Glomerular endothelial cell (primary cell): Measurements from ENCODE around the gene ARHGEF17. TPM values are rescaled to one million over a fixed set of nuclear protein-coding genes. Genes with fewer than 3 reads are reported as not detected.

Source experiments
- DNase-seq: peaks from one replicate; pipeline ENCODE4 v3.0.0-alpha.2; 2011; ENCODE audit warnings: low read depth, low spot score; ENCODE audit errors: extremely low read depth
- total RNA-seq: library from RNA; depleted of rRNA; stranded (reverse); fragments of >200 nt; gene quantifications from 2 replicates; pipeline ENCODE4 v1.2.3, GENCODE V29; 2015

ARHGEF17 gene
- total RNA-seq, 1 donor from 2014 or later, result 98.5 TPM

DNA sequence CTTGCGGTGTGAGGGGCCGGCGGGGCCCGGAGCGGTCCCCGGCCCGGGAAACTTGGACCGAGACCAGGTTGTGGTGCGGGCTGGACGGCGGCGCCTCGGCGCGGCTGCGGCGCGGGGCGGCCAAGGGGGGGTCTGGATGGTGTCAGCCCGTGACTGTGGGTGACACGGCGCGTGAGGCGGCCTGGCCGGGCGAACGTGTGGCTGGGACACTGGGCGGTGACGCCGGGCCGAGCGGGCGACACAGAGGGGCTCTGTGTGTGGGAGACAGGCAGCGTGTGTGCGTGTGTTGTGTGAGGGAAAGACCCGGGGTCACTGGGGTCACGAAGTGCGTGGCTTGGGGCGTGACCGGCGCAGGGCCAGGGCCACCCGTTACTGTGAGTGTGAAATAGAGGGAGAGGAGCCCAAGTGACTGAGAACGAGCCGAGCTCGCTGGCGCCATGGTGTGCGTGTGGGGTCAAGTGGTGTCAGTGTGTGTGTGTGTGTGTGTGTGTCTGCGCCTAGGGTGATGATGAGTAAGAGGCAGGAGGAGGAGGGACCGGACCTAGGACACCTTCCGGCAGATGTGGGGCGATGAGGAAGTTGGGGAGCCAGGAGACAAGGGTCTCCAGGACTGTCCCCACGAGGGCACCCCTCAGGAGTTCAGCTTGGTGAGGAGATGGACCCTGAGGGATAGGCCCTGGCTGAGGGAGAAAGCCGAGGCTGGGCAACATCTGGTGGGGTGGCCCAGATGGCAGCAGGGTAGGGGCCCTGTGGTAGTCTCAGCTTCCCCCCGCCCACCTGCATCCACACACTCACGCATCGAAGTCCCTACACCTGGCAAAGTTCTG, 68.9 kb downstream of the ARHGEF17 start:
- DNase-seq, result no peak

DNA sequence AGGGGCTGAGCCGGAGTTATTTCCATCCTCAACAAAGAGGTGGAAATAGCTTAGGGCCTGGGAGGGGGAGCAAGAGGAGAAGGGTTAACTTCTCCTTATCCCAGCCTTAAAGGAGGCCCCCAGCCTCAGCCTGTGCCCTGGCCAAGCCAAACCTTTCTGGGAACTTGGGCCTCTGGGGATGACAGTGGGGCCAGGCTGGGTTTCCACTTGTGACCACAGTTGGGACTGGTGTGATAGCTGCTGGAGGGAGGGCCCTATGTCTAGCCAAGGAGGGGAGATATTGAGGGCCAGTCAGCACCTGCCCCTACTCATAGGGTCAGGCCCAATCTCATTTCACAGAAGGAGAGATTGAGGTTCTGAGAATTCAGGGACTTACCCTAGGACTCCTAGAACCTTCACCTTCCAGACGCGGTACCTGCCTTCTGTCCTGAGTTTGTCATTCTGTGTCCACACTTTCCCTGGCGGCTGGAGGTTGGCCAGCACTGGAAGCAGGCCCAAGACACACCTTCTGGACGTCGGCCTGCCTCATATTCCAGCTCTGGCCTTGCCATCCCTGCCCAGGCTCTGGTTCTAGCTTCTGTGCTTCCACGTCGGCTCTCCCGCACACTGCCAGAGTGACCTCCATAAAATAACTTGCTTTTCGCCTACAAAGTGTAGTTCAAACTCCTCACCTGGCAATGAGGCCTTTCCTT, 71.3 kb downstream of the ARHGEF17 start:
- DNase-seq, result no peak

DNA sequence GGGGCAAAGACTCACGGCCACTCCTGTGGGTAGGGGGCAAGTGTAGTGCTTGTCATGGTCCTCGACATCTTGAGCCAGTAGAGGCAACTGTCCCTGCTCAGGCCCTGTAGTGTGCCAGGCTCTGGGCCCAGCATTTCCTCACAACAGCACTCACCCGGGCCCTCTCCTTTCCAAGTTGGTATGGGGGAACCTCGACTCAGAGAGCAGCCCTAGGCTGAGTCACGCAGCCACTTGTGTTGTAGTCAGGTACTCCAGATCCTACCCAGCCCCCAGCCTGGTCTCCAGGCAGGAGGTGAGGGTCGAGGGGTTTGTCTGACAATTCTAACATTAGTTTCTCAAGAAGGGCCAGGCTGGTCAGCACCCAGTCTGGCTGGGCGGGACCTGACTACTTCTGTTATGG, 72.3 kb downstream of the ARHGEF17 start:
- DNase-seq, result no peak

DNA sequence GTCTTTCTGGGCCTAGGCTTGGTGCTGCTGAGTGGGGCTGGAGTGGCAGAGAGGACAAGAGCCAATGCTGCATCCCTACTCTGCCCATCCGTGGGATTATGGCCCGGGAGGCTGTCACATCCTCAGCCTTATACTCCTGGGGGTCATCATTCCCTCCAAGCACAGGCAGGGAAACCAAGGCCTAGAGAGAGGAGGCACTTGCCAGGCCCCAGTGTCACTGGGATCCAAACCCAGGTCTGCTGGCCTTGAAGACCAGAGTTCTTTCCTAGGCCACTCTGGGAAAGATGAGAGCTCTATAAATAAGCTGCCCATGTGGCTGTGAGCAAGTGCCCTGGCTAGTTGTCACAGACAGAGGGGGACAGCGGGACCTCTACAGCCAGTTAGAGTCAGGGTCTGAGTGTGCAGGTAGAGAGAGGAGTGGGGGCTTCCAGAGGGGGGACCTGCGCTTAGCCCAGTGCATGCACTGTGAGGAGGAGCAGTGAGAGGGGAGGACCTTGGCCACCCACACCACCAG, 72.9 kb downstream of the ARHGEF17 start:
- DNase-seq, result no peak

DNA sequence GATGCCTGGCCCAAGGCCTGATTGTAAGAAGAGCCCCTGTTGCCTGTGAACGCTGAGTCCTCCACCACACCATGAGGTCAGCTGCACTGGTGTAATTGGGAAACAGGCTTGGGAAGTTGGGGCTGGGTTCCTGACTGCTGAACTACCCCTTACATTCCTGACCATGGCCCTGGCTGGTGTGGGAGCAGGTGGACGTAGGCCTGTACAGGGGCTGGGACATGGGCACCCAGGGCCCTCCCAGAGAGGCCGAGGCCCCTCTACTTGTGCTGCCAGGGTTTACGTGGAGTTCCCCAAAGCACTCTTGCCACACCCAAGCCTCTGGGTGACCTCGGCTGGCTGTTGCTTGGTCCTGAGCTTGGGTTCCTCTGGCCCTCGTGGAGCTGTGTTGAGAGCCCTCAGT, 73.5 kb downstream of the ARHGEF17 start:
- DNase-seq, result no peak

DNA sequence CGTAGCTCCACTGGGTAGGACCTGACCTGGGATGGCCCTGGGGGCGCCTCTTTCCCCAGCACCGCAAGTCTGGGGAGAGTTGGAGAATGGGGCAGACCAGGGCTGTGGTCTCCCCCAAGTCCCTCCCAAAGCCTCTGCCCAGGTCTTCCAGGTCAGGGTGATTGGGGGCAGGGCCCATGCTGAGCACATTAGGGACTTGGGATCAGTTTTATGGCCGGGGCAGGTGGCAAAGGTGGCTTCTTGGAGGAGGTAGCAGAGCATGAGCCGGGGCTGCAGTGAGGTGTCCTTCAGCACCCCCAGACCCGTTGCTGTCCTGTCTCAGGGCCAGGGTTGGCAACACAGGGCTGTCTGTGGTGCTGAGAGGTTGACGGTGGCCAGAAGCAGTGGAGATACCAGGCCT, 74.1 kb downstream of the ARHGEF17 start:
- DNase-seq, result no peak

DNA sequence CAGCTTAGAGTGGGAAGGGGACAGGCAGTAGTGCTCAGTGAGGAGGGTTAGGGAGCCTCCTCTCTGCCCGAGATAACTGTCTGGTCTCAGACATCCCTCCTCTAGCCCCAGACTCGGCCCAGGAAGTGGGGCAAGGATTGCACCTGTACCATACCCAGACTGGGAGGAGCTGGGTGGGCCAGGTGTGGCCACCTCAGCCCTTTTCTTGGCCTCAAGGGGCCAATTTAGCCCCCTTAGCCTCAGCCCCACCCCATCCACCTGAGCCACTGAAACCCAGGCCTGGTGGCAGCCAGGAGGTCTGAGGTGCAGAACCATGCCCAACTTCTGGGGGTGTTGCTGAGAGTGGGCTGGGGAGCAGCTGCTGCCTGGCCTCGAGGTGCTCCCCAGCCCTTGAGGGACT, 74.7 kb downstream of the ARHGEF17 start:
- no peak for DNase-seq

DNA sequence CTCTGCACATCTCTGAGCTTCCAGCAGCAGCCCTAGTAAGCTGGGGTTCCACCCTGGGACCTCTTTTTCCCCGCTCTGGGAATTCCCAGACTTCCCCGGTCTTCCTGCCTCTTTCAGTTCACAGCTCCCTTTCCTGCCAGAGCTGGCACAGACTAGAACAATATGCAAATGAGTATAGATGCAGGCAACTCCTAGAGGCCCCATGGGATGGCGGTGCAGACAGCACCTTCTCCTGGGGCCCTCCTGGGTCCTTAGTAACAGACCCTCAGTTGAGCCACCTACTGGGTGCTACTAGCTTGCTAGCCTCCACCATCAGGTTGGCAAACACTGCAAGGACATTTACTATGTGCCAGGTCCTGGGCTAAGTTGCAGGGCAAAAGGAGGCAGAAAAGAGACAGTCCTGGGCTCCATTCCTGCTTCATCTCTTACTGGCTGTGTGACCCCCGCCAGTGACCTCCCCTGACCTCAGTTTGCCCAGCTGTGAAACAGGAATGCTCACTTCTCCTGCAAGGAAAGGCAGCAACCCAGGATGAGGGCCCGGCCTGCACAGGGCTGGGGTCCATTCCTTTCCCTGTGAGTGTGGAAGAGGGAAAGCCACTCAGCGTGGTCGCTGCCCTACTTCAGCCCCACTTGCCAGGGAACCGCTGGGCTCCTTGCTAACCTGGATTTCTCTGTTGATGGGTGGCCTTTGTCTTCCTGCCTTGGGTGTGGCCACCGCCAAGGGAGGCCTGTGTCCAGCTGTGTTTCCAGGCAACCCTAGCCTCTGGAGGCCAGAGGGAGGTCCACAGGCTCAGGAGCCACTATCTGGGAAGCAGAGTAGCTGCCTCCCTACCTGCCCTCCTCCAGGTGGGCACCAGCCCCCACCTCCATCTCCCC, 75.4 kb downstream of the ARHGEF17 start:
- DNase-seq, result no peak

DNA sequence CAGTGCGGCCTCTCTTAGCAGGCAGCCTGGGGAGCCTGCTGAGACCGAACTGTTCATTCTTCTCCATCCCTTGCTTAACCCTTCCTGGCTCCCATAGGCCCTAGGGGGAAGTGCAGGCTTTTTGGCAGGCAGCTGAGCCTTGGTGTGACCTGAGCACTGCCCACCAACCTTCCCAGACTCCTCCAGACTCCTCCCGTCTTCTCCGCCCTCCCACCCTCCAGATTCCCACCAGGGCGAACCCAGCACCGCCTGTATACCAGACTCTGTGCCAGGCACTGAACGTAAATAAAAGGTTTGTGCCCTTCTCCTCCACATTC, 76.0 kb downstream of the ARHGEF17 start:
- DNase-seq, result no peak

DNA sequence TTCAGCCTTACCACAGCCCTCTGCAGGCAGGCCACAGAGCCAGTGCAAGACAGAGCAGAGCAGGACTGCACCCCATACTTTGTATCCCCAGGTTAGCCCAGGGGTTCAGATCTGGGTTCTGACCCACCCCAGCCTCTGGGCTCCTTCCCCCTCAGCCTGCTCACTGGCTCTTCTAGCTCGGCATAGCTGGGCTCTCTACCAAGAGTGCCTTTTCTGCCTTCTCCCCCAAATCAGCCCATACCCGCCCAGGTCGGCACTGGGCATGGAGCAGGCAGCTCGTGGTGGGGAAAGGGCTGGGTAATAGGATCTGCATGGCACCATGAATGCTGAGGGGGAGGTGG, 76.4 kb downstream of the ARHGEF17 start:
- no peak for DNase-seq

DNA sequence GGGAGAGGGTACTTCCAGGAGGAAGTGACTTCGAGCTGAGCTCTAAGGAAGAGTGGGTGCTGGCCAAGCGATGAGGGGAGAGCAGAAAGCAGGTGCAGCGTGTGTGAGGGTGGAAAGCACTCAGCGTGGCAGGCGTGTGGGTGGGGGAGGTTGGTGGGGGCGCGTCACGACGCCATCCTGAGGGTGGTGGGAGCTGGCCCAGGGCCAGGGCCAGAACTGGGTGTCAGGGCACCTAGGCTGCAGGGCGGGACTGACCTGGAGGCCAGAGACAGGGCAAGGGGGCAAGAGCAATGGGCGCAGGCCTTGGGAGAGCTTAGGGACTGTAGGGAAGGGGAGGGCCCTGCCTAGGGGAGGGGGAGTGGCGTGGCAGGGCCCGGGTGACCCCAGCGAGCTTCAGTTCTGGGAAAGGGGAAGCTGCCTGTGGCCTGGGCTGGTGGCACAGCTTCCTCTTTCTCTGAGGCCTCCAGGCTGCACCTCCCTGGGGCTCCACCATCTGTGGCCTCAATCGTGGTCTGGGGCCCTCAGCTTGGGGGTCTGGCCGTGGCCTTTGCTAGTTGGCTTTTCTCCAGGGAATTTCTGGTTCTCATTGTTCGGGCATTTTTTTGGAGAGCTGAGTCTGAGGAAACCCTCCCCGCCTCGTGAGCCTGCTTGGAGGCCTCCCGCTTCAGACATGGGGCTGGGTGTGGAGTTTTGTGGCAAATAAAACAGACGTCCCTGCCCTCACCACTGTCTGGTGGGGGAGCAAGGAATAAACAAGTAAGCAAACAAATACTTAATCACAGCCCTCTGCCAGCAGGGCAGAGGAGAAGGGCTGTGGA, 77.0 kb downstream of the ARHGEF17 start:
- no peak for DNase-seq

DNA sequence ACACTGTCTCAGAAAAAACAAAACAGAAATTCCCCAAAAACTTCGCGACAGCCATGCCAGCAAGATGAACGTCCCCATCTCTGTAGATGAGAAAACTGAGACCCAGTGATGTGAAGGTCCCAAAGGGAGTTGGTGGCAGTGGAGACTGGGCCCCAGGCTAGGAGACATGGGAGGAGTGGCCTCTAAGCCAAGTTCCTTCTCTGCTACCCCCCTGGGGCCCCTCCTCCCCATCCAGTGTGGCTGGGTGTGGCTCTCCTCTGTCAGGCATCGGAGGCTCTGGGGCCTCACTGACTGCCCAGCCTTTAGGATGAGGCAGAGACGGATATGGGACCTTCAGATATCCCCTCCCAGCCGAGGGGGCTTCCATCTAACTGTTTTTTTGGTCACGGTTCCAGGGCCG, 77.9 kb downstream of the ARHGEF17 start:
- no peak for DNase-seq

DNA sequence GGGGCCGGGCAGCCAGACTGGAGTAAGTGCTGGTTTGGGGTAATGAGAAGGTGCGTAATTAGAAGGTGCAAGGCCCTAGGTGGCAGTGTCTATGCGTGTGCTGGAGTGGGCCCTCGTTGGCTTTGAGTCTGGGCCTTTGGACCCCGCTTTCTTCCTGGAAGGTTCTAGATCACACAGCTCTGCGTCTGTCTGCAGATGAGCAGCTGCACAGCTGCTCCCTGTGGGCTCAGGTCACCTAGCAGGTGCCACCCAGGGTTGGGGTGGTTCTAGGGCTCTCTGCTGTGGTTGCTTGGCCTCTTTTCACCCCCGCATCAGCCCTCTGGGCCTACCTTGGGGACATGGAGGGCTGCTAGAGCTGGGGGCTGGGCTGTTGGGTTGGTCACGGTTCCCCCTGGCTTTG, 78.5 kb downstream of the ARHGEF17 start:
- no peak for DNase-seq

DNA sequence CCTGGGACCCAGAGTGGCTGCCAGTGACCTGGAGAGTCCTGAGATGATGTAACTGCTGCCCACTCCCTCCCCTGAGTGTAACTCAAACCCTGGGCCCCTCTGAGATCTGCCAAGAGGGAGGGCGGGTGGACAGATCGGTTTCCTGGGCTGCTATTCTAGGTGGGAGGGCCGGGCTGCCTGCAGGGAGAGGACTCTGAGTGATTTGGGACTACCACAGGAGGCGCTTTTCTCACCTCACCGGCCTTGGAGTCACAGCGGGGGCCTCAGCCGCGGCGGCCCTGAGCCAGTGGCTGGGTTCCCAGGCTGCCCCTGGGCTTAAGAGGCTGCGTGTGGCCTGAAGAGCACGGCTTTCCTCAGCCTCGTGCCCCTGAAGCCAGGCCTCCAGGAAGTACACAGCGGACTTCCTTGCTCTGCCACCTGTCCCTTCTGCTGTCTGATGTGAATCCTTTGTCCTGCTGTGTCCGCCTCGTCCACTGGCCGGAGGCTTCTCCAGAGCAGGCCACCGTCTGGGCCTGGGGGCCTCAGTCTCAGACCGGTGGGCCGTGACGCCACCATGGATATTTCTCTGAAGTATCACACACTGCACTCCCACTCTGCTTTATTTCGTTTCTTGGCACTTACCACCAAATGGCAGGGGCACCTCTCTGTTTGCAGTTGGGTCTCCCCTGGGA, 79.7 kb downstream of the ARHGEF17 start:
- no peak for DNase-seq

DNA sequence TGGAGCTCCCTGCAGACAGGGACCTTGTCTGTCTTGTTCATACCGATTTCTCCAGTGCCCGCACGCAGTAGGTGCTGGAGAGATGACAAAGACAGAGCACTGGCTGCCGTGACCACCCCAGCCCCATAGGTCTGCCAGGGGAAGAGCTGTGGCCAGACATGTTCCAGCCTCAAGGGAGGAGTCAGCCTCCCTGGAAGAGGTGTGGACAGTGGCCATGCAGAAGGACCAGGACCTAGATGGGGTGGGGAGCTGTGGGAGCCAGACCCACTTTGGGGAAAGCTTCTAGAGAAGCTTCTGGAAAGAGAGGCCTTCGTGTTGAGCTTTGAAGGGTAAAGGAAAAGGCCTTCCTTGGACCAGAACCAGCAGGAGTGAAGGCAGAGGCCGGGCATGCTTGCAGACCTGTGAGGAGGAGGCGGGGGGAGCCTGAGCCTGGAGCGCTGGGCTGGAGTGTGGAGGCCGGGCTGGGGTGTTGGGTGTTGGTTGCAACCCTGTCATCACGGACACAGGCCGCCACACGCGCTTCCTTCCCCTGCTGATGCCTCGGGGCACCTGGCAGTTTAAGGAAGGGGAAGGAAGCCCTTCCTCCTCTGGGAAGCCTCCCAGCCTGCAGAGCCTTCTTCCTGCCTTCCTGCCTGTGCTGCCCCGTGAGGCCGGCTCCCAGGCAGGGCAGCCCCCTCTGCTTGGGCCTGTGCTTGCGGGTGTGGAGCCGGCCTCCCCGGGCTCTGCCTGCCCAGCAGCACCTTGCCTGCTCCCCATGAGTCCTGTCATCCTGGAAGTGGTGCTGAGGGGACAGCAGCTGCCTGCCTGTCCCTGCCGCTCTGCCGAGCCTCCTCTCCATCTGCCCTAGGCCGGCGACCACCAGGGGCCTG, 80.4 kb downstream of the ARHGEF17 start:
- no peak for DNase-seq

DNA sequence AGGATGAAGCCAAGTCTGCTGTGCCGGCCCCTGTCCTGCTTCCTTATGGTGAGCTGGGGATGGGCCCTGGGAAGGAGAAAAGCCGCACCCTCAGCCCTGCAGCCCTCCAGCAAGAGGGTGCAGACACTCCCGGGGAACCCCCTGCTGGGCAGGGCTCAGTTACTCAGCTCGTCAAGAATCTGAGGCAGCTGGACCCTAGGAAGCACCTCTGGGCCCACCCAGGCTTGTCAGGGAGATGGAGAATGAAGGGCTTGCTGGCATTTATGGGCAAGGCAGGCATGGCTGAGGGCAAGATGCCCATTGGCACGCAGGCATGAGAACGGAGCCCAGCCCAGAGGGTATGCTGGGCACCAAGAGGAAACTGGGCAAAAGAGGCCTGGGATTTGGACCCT, 81.1 kb downstream of the ARHGEF17 start:
- DNase-seq, result no peak

DNA sequence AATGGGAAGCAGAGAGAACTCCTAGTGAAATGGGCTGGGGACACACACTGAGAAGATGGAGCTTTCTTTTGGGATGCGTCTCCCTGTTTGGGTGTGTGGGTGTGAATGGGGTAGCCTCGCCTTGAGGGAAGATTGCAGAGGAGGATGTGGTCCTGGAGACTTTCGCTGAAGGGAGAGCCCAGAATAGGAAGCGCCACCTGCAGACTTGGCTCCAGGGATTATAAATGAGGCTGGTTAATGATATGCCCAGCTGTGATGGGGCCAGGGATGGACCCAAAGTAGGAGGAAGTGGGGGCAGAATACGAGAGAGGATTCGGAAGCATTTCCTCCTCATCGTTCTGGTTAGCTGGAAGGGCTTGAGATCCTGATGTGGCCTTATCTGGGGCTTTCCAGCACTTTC, 81.8 kb downstream of the ARHGEF17 start:
- no peak for DNase-seq

DNA sequence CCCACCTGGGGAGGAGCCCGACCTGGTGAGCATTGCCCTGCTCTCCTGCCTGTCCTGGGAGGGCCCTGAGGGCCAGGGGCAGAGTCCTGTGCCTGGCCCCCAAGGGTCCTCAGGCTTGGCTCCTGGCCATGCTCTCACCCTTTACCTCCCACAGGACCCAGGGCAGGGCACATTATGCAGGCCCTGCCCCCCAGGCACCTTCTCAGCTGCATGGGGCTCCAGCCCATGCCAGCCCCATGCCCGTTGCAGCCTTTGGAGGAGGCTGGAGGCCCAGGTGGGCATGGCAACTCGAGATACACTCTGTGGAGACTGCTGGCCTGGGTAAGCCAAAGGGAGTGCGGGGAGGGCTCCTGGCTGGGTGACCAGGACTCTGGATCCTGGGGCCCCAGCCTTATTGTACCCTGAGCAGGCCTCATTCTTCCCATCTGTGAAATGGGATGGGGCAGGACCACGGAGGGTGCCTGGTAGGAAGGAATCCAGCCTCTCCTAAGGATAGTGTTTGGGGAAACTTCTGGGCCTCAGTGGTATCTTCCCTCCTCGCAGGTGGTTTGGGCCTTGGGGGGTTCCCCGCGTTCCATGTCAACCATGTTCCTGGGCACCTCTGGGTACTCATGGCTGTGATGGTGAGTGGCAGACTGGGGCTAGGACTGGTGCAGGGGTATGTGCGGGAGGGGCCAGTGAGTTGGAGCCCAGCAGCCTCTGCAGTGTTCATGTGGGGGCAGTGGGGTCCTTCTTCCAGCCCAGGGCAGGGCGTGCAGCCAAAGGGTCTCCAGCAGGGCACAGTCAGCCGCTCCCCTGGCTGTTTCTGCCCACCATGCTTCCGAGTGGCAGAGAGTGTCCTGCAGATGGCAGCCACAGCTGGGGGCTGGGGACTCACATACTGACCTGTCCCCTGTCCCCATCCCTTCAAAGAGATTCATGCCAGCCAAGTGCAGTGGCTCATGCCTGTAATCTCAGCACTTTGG, 82.8 kb downstream of the ARHGEF17 start:
- DNase-seq, result no peak
